GM19467 (cell line): ENCODE data around the gene ZNF785.
"Not testable (repeated sequence)": the region's sequence is repeated elsewhere in the genome, so short reads cannot be mapped to it uniquely, and the experiment has no call there.

Source experiments
- ATAC-seq: cut with Tn5 transposase; IDR thresholded peaks from one replicate; pipeline ENCODE4 v1.9.1; 2021; ENCODE audit warnings: mild to moderate bottlenecking, moderate library complexity; ENCODE audit not compliant: unreplicated experiment

The ZNF785 gene

DNA sequence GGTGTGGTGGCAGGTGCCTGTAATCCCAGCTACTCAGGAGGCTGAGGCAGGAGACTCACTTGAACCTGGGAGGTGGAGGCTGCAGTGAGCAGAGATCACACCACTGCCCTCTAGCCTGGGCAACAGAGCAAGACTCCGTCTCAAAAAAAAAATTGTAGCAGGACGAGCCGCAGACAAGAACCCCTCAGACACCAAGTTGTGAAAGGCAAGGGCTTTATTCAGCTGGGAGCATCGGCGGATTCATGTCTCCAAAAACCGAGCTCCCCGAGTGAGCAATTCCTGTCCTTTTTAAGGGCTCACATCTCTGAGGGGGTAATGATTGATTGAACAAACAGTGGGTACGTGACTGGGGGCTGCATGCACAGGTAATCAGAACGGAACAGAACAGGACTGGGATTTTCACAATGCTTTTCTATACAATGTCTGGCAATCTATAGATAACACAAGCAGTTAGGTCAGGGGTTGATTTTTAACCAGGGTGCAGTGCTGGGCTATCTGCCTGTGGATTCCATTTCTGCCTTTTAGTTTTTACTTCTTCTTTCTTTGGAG, 44.5 kb downstream of the ZNF785 start:
- ATAC-seq = not testable (repeated sequence)

DNA sequence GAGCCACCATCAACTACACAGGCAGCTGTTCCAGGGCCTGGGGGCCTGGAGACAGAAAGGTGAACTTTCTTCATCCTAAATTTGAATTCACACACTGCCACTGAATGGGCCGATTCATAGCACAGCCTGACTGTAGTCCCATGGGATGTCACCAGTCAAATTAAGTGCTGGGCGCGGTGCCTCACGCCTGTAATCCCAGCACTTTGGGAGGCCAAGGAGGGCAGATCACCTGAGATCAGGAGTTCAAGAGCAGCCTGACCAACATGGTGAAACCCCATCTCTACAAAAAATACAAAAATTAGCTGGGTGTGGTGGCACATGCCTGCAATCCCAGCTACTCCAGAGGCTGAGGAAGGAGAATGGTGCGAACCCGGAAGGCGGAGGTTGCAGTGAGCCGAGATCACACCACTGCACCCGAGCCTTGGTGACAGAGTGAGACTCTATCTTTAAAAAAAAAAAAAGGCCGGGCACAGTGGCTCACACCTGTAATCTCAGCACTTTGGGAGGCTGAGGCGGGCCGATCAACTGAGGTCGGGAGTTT, 45.4 kb downstream of the ZNF785 start:
- not testable (repeated sequence) for ATAC-seq

DNA sequence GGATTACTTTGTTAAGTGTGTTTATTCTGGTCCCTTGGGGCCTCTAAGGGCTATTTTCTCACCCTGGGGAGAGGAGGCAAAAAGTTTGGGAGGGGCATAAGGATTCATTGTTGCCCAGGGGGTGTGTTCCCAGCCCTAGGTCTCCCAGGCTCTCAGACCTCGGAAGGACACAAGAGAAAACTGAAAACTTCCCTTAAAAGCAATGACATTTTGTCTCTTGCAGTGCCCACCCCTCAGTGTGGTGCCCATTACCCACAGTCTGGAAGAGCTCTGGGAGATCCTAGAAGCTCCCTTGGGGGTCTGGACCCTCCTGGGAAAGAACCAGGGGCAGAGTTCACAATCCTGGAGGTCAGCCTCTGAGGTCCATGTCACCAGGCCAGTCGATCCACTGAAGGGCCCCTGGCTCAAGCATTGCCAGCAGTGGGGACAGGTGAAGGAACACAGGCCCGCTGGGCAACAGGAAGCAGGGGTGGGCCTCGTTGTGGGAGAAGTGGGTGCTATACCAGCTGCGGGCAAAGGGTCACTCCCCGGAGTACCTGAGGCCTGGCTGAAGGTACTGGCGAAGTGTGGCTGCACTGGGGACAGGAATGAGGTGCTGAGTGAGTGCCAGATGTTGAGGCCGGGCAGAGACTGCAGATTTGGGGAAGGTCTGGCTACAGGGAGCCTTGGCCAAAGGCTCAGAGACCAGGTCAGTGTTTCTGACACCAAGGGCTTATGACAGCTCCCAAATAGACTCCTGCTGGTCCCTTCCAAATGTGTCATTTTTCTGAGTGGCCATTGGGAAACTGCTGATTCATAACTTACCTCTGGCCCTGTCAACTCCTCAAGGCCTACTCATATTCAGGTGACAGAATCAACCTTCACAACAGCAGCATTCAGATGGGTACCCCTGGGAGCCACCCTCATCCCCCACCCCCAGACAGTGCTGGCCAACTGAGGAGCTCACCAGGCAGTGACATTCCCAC, 46.2 kb downstream of the ZNF785 start:
- ATAC-seq = no peak

DNA sequence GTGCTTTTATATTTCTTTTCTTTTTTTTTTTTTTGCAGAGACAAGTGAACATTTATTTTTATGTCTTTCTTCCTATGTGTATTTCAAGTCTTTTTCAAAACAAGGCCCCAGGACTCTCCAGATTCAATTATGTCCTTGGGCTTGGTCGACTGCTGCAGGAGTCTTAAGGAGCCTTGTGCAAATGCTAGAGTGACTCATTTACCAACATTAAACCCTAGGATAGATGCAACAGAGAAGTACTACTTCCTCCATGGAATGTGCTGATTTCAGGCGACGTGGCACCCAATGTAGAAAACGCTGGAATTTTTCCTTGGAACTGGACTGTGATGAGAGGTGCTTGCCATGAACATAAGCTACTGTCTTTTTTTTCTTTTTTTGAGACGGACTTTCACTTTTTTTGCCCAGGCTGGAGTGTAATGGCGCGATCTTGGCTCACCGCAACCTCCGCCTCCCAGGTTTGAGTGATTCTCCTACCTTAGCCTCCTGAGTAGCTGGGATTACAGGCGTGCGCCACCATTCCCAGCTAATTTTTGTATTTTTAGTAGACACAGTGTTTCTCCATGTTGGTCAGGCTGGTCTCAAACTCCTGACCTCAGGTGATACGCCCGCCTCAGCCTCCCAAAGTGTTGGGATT, 49.0 kb downstream of the ZNF785 start:
- not testable (repeated sequence) for ATAC-seq

DNA sequence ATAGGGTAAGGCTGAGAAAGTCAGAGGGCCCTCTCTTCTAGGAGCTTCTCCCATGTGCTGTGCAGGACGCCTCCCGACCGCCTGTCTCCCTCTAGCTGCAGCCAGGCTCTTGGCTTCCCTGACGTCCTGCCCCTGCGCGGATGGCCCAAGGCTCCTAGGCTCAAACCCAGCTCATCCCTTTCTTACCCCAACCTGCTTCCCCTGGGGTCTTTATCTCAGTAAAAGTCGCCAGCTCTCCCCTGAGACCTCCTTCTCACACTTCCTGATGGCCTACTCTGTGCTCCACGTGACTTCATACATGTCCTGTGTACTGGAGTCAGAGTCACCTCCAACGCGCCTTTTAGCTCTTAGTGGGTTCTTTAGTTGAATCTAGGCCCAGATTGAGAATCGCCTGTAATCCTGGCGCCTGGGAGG, 49.7 kb downstream of the ZNF785 start:
- ATAC-seq = peak; percentile 40

DNA sequence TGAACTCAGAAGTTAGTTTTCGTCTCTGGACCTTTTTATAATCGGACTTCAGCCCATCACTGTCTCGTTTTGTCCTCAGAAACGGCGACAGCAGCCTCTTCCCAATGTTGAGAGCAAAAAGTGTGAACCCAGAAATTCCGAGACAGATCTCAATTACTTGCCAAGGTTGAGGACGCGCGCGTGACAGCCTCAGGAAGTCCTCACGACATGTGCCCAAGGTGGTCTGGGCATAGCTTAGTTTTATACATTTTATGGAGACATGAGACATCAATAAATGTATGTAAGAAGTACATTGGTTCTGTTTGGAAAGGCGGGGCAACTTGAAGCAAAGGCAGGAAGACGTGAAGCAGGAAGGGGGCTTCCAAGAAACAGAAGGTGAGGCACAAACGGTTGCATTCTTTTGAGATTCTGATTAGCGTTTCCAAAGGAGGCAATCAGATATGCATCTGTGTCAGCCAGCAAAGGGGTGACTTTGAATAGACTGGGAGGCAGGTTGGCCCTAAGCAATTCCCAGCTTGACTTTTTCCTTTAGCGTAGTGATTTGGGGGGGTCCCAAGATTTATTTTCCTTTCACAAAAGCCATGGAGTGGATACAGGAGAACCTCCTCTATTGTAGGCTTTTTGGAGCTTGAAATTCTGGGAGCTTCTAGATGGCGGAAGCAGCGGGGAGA, 50.3 kb downstream of the ZNF785 start:
- peak; percentile 13 for ATAC-seq

DNA sequence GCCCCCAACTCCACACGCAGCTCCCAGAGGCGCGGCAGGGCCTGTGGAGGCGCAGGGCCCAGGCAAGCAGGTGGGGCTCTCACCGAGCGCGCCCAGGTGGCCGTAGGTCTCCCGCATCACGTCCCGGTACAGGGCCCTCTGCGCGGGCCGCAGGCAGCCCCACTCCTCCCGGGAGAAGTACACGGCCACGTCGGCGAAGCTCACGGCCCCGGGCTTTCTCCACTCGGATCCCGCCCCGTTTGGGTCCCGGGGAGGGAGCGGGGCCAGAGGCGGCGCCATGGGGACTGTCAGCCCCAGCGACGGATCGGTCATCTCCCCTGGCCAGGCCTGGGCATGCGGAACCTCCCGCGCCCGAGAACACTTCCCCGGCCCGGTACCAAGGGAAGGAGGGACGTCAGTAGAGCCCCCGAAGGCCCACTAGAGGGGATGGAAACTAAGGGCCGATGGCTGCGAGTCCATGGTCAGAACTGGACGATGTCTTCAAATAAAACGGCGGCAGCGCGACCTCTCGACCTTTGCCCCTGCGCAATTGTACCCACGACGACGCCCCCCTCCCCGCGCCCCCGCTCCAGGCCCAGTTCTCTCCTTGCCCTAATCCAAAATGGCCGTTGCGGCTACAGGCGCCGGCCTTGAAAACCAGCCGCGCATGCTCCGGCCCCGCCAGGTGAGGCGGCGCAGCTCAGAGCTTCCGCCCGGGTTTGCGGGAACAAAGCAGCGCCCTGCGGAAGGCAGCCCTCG, 51.0 kb downstream of the ZNF785 start, which contains the start of gene ZNF747:
ZNF747 (minus strand) TSS at position 491 of the 738 bp plus-strand sequence; CDS start at position 312, 179 bp downstream.
- ATAC-seq = peak; percentile 51

DNA sequence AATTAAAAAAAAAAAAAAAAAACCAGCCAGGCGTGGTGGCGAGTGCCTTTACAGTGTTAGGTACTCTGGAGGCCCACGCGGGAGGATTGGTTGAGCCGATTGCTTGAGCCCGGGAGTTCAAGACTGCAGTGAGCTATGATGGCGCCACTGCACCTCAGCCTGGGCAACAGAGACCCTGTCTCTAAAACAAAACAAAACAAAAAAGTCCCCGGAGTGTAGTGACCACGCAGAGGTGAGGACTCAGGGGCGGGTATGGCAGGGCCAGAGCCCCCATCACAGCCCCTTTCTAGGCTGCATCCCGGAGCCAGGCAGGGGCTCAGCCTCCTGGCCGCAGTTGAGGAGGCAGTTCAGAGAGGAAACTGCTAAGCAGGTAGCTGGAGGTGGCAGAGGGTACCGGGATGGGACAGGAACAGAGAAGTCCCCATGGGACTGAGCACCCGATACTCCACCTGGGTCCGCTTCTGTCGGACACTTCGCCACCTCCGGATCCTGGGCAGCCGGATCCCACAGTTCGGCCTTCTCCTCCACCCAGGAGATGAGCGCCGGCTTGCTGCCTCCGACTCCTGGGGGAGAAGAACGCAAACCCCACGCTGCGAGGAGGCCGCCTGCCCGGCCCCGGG, 51.6 kb downstream of the ZNF785 start:
- peak; percentile 5 for ATAC-seq

DNA sequence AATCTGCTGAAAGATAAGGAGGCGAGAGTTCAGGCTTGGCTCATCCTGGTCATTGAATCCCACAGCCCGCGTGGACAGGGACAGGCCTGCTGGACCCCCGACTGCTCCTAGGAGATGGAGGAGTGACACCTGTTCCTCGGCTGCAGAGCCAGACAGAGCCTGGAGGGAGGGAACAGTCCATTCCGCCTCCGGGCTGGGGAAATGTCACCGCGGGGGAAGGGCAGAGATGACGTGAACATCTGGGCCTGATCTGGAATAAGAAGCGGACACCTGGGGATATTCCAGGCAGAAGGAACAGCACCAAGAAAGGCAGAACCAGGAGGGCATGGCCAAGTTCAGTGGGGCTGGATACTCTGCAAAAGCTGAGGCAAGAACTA, 52.4 kb downstream of the ZNF785 start:
- ATAC-seq = no peak

DNA sequence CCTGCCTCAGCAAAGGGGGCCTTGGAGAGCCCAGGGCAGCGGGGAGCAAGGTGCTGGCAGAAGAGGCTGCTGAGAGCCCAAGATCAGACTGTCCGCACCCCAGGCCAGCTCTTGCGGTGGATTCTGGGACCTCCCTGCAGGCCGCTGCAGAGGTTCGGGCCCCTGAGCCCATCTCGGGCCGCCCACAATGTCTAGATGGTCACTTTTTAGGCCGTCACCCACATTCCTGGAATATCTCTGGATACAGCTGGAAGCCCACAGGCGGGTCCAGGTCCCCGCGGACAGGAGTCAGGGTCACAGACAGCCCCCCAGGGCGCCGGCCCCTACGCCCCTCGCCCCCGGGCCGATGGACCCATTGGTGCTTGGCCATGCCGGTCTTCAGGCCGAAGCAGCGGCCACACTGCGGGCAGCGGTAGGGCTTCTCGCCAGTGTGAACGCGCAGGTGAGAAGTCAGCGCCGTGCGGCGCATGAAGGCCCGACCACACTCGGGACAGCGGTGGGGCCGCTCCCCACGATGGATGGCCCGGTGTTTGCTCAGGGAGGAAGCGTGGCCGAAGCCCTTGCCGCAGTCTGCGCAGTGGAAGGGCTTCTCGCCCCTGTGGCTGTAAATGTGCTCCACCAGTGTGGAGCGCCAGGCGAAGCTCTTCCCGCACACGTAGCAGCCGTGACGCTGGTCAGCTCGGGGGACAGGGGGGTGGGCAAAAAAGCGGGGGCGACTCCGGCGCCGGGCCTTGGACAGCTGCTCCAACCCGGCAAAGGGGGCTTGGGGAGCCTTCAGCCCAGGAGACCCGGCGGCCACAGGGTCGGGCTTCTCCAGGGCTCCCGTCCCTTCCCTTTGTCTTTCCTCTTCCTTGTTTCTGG, 53.0 kb downstream of the ZNF785 start:
- ATAC-seq = no peak
